Activated CD4-positive, alpha-beta T cell treated with anti-CD3 and anti-CD28 coated beads for 36 hours (primary cell): ENCODE data around the gene NEU3. TPM values are rescaled to one million over a fixed set of nuclear protein-coding genes. Genes with fewer than 3 reads are reported as not detected.
"Not testable (repeated sequence)": the region's sequence is repeated elsewhere in the genome, so short reads cannot be mapped to it uniquely, and the experiment has no call there.

Source experiments
- ATAC-seq: fragments of 200-7000 bp; cut with Tn5 transposase; one replicate; pipeline ENCODE4 v1.10.0; 2021; ENCODE audit warnings: mild to moderate bottlenecking, moderate library complexity
- CTCF ChIA-PET: fragments of 350-600 bp; sonication (Branson Sonifier 250); formaldehyde crosslinking; loops from one replicate; lab custom pipeline; 2021; ENCODE audit warnings: antibody characterized with exemption; lab: Charles Lee
- POLR2A ChIA-PET: fragments of 350-600 bp; sonication (Branson Sonifier 250); formaldehyde crosslinking; loops from one replicate; lab custom pipeline; 2021; ENCODE audit warnings: antibody characterized with exemption, inconsistent platforms; lab: Charles Lee
- DNase-seq: peaks from one replicate; pipeline ENCODE4 v3.0.0-alpha.2; 2020
- H3K27ac Mint-ChIP-seq: one replicate; pipeline ENCODE4 v1.8.0; 2021; ENCODE audit warnings: mixed read lengths
- H3K27me3 Mint-ChIP-seq: one replicate; pipeline ENCODE4 v1.8.0; 2021; ENCODE audit warnings: mixed read lengths
- H3K36me3 Mint-ChIP-seq: one replicate; pipeline ENCODE4 v1.8.0; 2021; ENCODE audit warnings: low read depth, mixed read lengths
- H3K4me1 Mint-ChIP-seq: one replicate; pipeline ENCODE4 v1.8.0; 2021; ENCODE audit warnings: mixed read lengths
- H3K4me3 Mint-ChIP-seq: one replicate; pipeline ENCODE4 v1.8.0; 2021; ENCODE audit warnings: mild to moderate bottlenecking, moderate library complexity, mixed read lengths
- H3K9me3 Mint-ChIP-seq: one replicate; pipeline ENCODE4 v1.8.0; 2021; ENCODE audit warnings: low read depth, mixed read lengths
- intact Hi-C, 2 experiments: fragments of 100-400 bp; cut with DNase I in 1 of 2; cut with micrococcal nuclease in 1 of 2; formaldehyde crosslinking; loops; one replicate each; pipeline versions ENCODE4 v1.14.2 to v1.15.1; 2022 to 2024; cut with DNase I, micrococcal nuclease
- total RNA-seq, 2 experiments: library from RNA; stranded (reverse); gene quantifications; one replicate each; pipeline ENCODE4 v1.2.3, GENCODE V29; 2021

Gene NEU3
- total RNA-seq, 2 experiments from 2014 or later, result 12.0 to 13.9 TPM

- no peak overlapping the region for H3K27ac Mint-ChIP-seq
- peak; percentile 35 for DNase-seq
- intact Hi-C loops, result no loop called here
- H3K9me3 Mint-ChIP-seq, result no peaks in the 10 kb centered on the region
- peak; percentile 66 for ATAC-seq
- CTCF ChIA-PET, result interaction anchor here (1.5 to 2.2 kb wide), 2 partner anchors 9 to 10 kb away, joined by 7 to 8 read pairs; no protein-coding TSS in a partner anchor
- H3K4me3 Mint-ChIP-seq, result no peak overlapping the region
- H3K27me3 Mint-ChIP-seq, result no peaks in the 10 kb centered on the region
- POLR2A ChIA-PET, result no interaction called here
- peaks cover 9% of the 10 kb centered on the region for H3K36me3 Mint-ChIP-seq
- H3K4me1 Mint-ChIP-seq, result no peaks in the 10 kb centered on the region
Measured at GRCh38 chr11:75013051-75013450, 24.3 kb downstream of the NEU3 start.

- H3K27ac Mint-ChIP-seq, result no peak overlapping the region
- no peaks in the 10 kb centered on the region for H3K4me1 Mint-ChIP-seq
- no peaks in the 10 kb centered on the region for H3K27me3 Mint-ChIP-seq
- DNase-seq (no peak), ATAC-seq (no peak)
- peaks cover 14% of the 10 kb centered on the region for H3K36me3 Mint-ChIP-seq
- intact Hi-C loops, result no loop called here
- H3K4me3 Mint-ChIP-seq, result no peak overlapping the region
- POLR2A ChIA-PET, result no interaction called here
- H3K9me3 Mint-ChIP-seq, result peaks cover 3% of the 10 kb centered on the region
- CTCF ChIA-PET, result interaction anchor here (0.7 to 1.6 kb wide), 5 partner anchors 8 to 1220 kb away, joined by 3 to 7 read pairs (median 3); no protein-coding TSS in a partner anchor
Measured at GRCh38 chr11:75014129-75014528, 25.4 kb downstream of the NEU3 start.

GRCh38 chr11:75019200-75019599 lies 30.5 kb downstream of the NEU3 start:
- POLR2A ChIA-PET, ATAC-seq, H3K4me3 Mint-ChIP-seq, DNase-seq, H3K27me3 Mint-ChIP-seq, intact Hi-C loops, H3K4me1 Mint-ChIP-seq, H3K36me3 Mint-ChIP-seq, H3K9me3 Mint-ChIP-seq, H3K27ac Mint-ChIP-seq: not testable (repeated sequence)
- CTCF ChIA-PET, result interaction anchor here (0.6 kb wide), 1 partner anchor 1654 kb away, joined by 3 read pairs; no protein-coding TSS in a partner anchor

GRCh38 chr11:75020328-75020727 lies 31.6 kb downstream of the NEU3 start:
- H3K27ac Mint-ChIP-seq, H3K4me1 Mint-ChIP-seq, H3K9me3 Mint-ChIP-seq, DNase-seq, POLR2A ChIA-PET, ATAC-seq, H3K27me3 Mint-ChIP-seq, H3K4me3 Mint-ChIP-seq, H3K36me3 Mint-ChIP-seq, intact Hi-C loops: not testable (repeated sequence)
- CTCF ChIA-PET, result interaction anchor here (1.2 to 4.2 kb wide), 4 partner anchors 28 to 227 kb away, joined by 5 to 58 read pairs (median 25); no protein-coding TSS in a partner anchor

GRCh38 chr11:75022296-75022695 lies 33.6 kb downstream of the NEU3 start:
- ATAC-seq, result no peak
- H3K27ac Mint-ChIP-seq, result no peak overlapping the region
- H3K27me3 Mint-ChIP-seq, result no peaks in the 10 kb centered on the region
- peaks cover 3% of the 10 kb centered on the region for H3K9me3 Mint-ChIP-seq
- CTCF ChIA-PET, result interaction anchor here (0.6 to 5.3 kb wide), 34 partner anchors 8 to 253 kb away, joined by 3 to 58 read pairs (median 4); no protein-coding TSS in a partner anchor
- intact Hi-C loops, result loop anchor here in 1 of 2 experiments (2.0 kb wide), 1 partner anchor 93 kb away; no protein-coding TSS in a partner anchor
- POLR2A ChIA-PET, result interaction anchor here (0.5 to 0.9 kb wide), 2 partner anchors 9 to 317 kb away, joined by 3 read pairs; no protein-coding TSS in a partner anchor
- DNase-seq, result no peak
- peaks cover 5% of the 10 kb centered on the region for H3K36me3 Mint-ChIP-seq
- no peaks in the 10 kb centered on the region for H3K4me1 Mint-ChIP-seq
- no peak overlapping the region for H3K4me3 Mint-ChIP-seq

GRCh38 chr11:75022759-75023396 lies 34.1 kb downstream of the NEU3 start:
- peaks cover 3% of the 10 kb centered on the region for H3K9me3 Mint-ChIP-seq
- peak; percentile 91 for ATAC-seq
- no peak overlapping the region for H3K4me3 Mint-ChIP-seq
- ChIA-PET CTCF (interaction anchor here (0.6 to 5.3 kb wide), 33 partner anchors 8 to 370 kb away, joined by 3 to 58 read pairs (median 4); no protein-coding TSS in a partner anchor), POLR2A (interaction anchor here (0.9 kb wide), 1 partner anchor 8 kb away, joined by 3 read pairs; no protein-coding TSS in a partner anchor)
- no peaks in the 10 kb centered on the region for H3K4me1 Mint-ChIP-seq
- H3K27me3 Mint-ChIP-seq, result no peaks in the 10 kb centered on the region
- H3K27ac Mint-ChIP-seq, result no peak overlapping the region
- intact Hi-C loops, result loop anchor here (1.0 to 2.0 kb wide), 5 partner anchors 94 to 225 kb away; no protein-coding TSS in a partner anchor
- DNase-seq, result peak; percentile 86
- peaks cover 5% of the 10 kb centered on the region for H3K36me3 Mint-ChIP-seq

GRCh38 chr11:75023446-75024067 lies 34.8 kb downstream of the NEU3 start:
- CTCF ChIA-PET, result interaction anchor here (0.6 to 5.3 kb wide), 19 partner anchors 7 to 371 kb away, joined by 3 to 58 read pairs (median 6); no protein-coding TSS in a partner anchor
- no peak for ATAC-seq
- no peak for DNase-seq
- Mint-ChIP-seq H3K27ac (no peak overlapping the region), H3K36me3 (peaks cover 5% of the 10 kb centered on the region), H3K4me1 (no peaks in the 10 kb centered on the region), H3K9me3 (peaks cover 3% of the 10 kb centered on the region), H3K27me3 (no peaks in the 10 kb centered on the region), H3K4me3 (no peak overlapping the region)
- intact Hi-C loops, result loop anchor here (1.0 to 2.0 kb wide), 5 partner anchors 95 to 225 kb away; no protein-coding TSS in a partner anchor
- POLR2A ChIA-PET, result no interaction called here

GRCh38 chr11:75024068-75024449 lies 35.3 kb downstream of the NEU3 start:
- no peak for ATAC-seq
- intact Hi-C loops, result no loop called here
- CTCF ChIA-PET, result interaction anchor here (0.6 to 5.3 kb wide), 5 partner anchors 9 to 246 kb away, joined by 3 to 58 read pairs (median 11); no protein-coding TSS in a partner anchor

GRCh38 chr11:75024764-75025211 lies 36.1 kb downstream of the NEU3 start:
- CTCF ChIA-PET, result interaction anchor here (0.6 to 5.3 kb wide), 6 partner anchors 10 to 496 kb away, joined by 3 to 50 read pairs (median 4); partner anchors contain the start of genes SPCS2 and XRRA1

More at GRCh38 chr11:75024068-75024449, 35.3 kb downstream of the NEU3 start:
- Mint-ChIP-seq H3K4me1 (no peaks in the 10 kb centered on the region), H3K36me3 (no peaks in the 10 kb centered on the region), H3K27ac (no peak overlapping the region), H3K4me3 (no peak overlapping the region), H3K9me3 (no peaks in the 10 kb centered on the region), H3K27me3 (no peaks in the 10 kb centered on the region)
- no peak for DNase-seq
- POLR2A ChIA-PET, result no interaction called here

GRCh38 chr11:75025561-75025960 lies 36.8 kb downstream of the NEU3 start:
- CTCF ChIA-PET, result interaction anchor here (0.6 to 5.3 kb wide), 5 partner anchors 116 to 984 kb away, joined by 3 to 50 read pairs (median 4); no protein-coding TSS in a partner anchor
- ATAC-seq (no peak), DNase-seq (no peak)
- Mint-ChIP-seq H3K27me3 (no peaks in the 10 kb centered on the region), H3K9me3 (no peaks in the 10 kb centered on the region), H3K27ac (no peak overlapping the region), H3K4me1 (no peaks in the 10 kb centered on the region), H3K36me3 (no peaks in the 10 kb centered on the region), H3K4me3 (no peak overlapping the region)
- intact Hi-C loops, result no loop called here
- POLR2A ChIA-PET, result no interaction called here

More at GRCh38 chr11:75024764-75025211, 36.1 kb downstream of the NEU3 start:
- Mint-ChIP-seq H3K36me3 (no peaks in the 10 kb centered on the region), H3K27me3 (no peaks in the 10 kb centered on the region), H3K27ac (no peak overlapping the region), H3K4me3 (no peak overlapping the region), H3K4me1 (no peaks in the 10 kb centered on the region), H3K9me3 (no peaks in the 10 kb centered on the region)
- DNase-seq, result no peak
- intact Hi-C loops, result no loop called here
- ATAC-seq, result no peak
- POLR2A ChIA-PET, result no interaction called here

- ChIA-PET POLR2A (no interaction called here), CTCF (interaction anchor here (0.8 kb wide), 1 partner anchor 75 kb away, joined by 3 read pairs; no protein-coding TSS in a partner anchor)
- intact Hi-C loops, result no loop called here
Measured at GRCh38 chr11:75028321-75028720, 39.6 kb downstream of the NEU3 start.

More at GRCh38 chr11:75028321-75028720, 39.6 kb downstream of the NEU3 start:
- no peak overlapping the region for H3K27ac Mint-ChIP-seq
- no peak for ATAC-seq
- no peak for DNase-seq
- H3K9me3 Mint-ChIP-seq, result no peaks in the 10 kb centered on the region
- no peaks in the 10 kb centered on the region for H3K36me3 Mint-ChIP-seq
- no peaks in the 10 kb centered on the region for H3K4me1 Mint-ChIP-seq
- no peaks in the 10 kb centered on the region for H3K27me3 Mint-ChIP-seq
- H3K4me3 Mint-ChIP-seq, result no peak overlapping the region
